Measurements from ENCODE around the gene ASCL3.
"Not testable (repeated sequence)": the region's sequence is repeated elsewhere in the genome, so short reads cannot be mapped to it uniquely, and the experiment has no call there.

Gene ASCL3

DNA sequence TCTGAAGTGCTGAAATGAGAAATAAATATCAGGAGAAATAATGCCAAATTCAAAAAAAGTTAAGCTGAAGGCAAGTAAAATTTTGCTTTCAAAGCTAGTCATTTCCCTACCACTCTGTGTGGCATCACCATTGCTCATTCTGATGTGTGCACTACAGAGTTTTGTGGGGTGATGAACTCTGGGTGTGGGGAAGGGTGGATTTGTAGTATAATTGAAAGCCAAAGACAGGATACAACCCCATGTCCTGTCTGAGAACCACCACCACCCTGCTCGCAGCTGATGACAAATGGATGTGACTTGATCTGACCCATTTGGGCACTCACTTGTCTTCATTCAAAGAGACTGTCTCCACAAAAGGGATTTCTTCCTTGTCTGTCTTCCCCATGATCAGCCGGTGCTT, 40.7 kb upstream of the ASCL3 start:
- no peaks in the 10 kb centered on the region for H3K36me3 ChIP-seq (ENCODE audit: control insufficient read depth, insufficient read depth, low read length)
- H3K4me3 ChIP-seq (replicated peaks; ENCODE audit: low read depth, low read length): no peak overlapping the region
- DNase-seq (ENCODE audit: extremely low read depth, insufficient read length): no peak
- no peaks in the 10 kb centered on the region for H3K27me3 ChIP-seq (replicated peaks; ENCODE audit: control insufficient read depth, insufficient read depth, low read length)
- TF ChIP-seq, protein P1, sequence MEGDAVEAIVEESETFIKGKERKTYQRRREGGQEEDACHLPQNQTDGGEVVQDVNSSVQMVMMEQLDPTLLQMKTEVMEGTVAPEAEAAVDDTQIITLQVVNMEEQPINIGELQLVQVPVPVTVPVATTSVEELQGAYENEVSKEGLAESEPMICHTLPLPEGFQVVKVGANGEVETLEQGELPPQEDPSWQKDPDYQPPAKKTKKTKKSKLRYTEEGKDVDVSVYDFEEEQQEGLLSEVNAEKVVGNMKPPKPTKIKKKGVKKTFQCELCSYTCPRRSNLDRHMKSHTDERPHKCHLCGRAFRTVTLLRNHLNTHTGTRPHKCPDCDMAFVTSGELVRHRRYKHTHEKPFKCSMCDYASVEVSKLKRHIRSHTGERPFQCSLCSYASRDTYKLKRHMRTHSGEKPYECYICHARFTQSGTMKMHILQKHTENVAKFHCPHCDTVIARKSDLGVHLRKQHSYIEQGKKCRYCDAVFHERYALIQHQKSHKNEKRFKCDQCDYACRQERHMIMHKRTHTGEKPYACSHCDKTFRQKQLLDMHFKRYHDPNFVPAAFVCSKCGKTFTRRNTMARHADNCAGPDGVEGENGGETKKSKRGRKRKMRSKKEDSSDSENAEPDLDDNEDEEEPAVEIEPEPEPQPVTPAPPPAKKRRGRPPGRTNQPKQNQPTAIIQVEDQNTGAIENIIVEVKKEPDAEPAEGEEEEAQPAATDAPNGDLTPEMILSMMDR (IDR thresholded peaks at IDR 0.05; ENCODE audit: insufficient read depth, low read length, poor library complexity, severe bottlenecking): no peak

DNA sequence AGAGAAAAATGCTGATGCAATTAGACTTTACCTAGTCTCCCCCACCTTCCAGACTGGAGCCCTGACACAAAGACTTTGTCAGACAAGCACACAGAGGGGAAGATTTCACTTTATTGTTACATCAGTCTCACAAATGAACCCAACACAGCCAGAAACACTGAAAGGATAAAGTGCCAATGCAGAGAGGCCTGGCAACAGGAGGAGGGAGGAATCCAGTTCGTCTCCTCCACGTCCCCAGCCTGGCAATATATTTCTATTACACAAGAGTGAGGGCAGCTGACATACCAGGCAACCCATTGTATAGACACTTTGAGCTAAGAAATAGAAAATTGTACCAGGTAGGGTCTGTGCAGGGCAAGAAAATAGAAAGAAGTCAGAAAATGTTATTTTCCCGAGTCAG, 37.7 kb upstream of the ASCL3 start:
- TF ChIP-seq, protein P1 (IDR thresholded peaks at IDR 0.05; ENCODE audit: insufficient read depth, low read length, poor library complexity, severe bottlenecking): no peak

DNA sequence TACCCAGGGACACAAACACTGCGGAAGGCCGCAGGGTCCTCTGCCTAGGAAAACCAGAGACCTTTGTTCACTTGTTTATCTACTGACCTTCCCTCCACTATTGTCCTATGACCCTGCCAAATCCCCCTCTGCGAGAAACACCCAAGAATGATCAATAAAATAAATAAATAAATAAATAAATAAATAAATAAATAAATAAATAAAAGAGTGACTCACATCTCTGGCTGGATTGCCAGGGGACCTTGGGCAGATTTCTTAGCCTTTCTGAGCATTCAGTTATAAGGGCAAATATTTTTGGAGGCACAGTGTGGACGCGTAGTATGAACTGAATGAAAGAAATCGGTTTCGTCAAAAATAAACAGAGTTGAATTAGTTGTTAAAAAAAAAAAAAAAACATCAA, 36.5 kb upstream of the ASCL3 start:
- H3K4me3 ChIP-seq (replicated peaks; ENCODE audit: low read depth, low read length); H3K27me3 ChIP-seq (replicated peaks; ENCODE audit: control insufficient read depth, insufficient read depth, low read length); DNase-seq (ENCODE audit: extremely low read depth, insufficient read length): not testable (repeated sequence)

More for the DNA sequence above, 37.7 kb upstream of the ASCL3 start:
- Histone ChIP-seq H3K27me3 (replicated peaks; ENCODE audit: control insufficient read depth, insufficient read depth, low read length) (no peaks in the 10 kb centered on the region), H3K36me3 (ENCODE audit: control insufficient read depth, insufficient read depth, low read length) (no peaks in the 10 kb centered on the region), H3K4me3 (replicated peaks; ENCODE audit: low read depth, low read length) (no peak overlapping the region)
- no peak for DNase-seq (ENCODE audit: extremely low read depth, insufficient read length)

DNA sequence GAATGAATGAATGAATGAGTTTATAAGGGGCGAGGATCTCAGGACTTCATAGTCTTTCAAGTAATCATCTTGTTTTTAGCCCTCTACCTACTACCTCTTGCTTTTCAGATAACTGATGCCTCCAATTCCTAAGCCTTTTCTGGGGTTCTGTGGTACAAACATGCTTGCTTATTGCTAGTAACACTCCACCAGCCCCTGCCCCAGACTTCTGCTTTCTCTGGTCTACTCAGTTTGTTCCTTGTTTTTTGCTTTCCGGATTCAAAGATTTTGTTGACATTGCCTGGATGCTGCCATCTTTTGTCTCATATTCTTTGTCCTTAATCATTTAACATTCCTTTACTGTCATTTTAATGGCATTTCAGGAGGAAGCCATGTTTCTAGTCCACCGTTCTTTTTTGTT, 30.3 kb upstream of the ASCL3 start:
- Histone ChIP-seq H3K27me3 (replicated peaks; ENCODE audit: control insufficient read depth, insufficient read depth, low read length) (no peaks in the 10 kb centered on the region), H3K4me3 (replicated peaks; ENCODE audit: low read depth, low read length) (no peak overlapping the region), H3K36me3 (ENCODE audit: control insufficient read depth, insufficient read depth, low read length) (no peaks in the 10 kb centered on the region)
- DNase-seq (ENCODE audit: extremely low read depth, insufficient read length): no peak
- TF ChIP-seq, protein P1 (IDR thresholded peaks at IDR 0.05; ENCODE audit: insufficient read depth, low read length, poor library complexity, severe bottlenecking): no peak

More for the DNA sequence above, 36.5 kb upstream of the ASCL3 start:
- not testable (repeated sequence) for H3K36me3 ChIP-seq (ENCODE audit: control insufficient read depth, insufficient read depth, low read length)

DNA sequence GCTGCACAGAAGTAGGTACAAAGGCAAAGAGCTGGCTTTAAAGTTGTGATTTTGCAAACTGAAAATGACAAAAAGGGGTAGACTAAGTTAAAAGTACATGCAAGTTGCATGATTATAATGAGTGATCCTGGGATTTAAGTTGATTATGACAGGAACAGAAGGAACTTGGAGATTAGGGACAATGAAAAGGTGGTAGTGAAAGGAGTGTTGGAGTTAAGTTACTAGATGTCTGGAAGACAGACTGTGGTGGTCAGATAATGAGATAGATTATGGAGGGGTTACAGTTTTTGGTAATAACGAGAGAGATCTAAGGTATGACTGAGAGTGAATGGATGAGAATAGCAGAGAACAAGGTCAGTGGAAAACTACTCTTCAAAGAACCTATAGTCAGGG, 29.1 kb upstream of the ASCL3 start:
- Histone ChIP-seq H3K27me3 (replicated peaks; ENCODE audit: control insufficient read depth, insufficient read depth, low read length) (no peaks in the 10 kb centered on the region), H3K36me3 (ENCODE audit: control insufficient read depth, insufficient read depth, low read length) (no peaks in the 10 kb centered on the region), H3K4me3 (replicated peaks; ENCODE audit: low read depth, low read length) (no peak overlapping the region)
- DNase-seq (ENCODE audit: extremely low read depth, insufficient read length): no peak
- TF ChIP-seq, protein P1 (IDR thresholded peaks at IDR 0.05; ENCODE audit: insufficient read depth, low read length, poor library complexity, severe bottlenecking): no peak

DNA sequence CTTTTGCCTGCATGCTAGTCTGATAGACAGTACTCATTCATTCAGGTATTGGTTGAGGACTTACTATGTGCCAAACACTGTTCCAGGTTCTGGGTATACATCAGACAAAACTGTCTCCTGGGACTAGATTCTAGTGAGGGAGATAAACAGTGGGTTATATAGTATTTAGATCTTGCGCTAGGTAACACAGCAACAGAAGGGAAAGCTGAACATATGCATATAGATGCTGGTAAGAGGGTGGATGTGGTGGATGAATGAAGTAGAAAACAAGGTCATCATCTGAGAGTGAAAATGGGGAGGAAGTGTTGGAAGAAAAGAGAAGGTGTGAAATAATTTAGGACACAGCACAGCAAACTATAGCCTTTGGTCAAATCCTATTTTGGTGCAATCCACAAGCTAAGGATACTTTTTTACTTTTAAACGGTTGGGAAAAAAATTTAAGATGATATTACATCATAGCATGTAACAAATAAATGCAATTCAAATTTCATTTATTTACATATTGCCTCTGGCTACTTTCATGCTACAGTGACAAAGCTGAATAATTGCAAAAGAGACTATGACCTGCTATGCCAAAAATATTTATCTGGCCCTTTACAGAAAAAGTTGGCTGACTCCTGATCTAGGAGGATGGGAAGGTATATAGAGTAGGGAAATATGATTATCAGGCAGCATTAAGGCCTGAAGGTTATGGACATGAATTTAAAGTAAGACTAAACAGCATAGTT, 28.5 kb upstream of the ASCL3 start:
- H3K27me3 ChIP-seq (replicated peaks; ENCODE audit: control insufficient read depth, insufficient read depth, low read length): no peaks in the 10 kb centered on the region
- no peaks in the 10 kb centered on the region for H3K36me3 ChIP-seq (ENCODE audit: control insufficient read depth, insufficient read depth, low read length)
- no peak for DNase-seq (ENCODE audit: extremely low read depth, insufficient read length)
- TF ChIP-seq, protein P1 (IDR thresholded peaks at IDR 0.05; ENCODE audit: insufficient read depth, low read length, poor library complexity, severe bottlenecking): no peak
- no peak overlapping the region for H3K4me3 ChIP-seq (replicated peaks; ENCODE audit: low read depth, low read length)
